HS-27A (cell line): Measurements from ENCODE around the gene ZNF335.
"Not testable (repeated sequence)": the region's sequence is repeated elsewhere in the genome, so short reads cannot be mapped to it uniquely, and the experiment has no call there.

Experiments used
- DNase-seq: peaks from one replicate; pipeline ENCODE4 v3.0.0-alpha.2; 2012; ENCODE audit warnings: low read depth, missing footprints

The ZNF335 gene

GRCh38 chr20:45970646-45971424 is 1.2 kb downstream of the ZNF335 start:
- DNase-seq: no peak

GRCh38 chr20:45969712-45970634 is 2.0 kb downstream of the ZNF335 start:
- no peak for DNase-seq

GRCh38 chr20:45968801-45969711 is 2.9 kb downstream of the ZNF335 start:
- DNase-seq: no peak

- DNase-seq: no peak
These were observed 3.8 kb downstream of the ZNF335 start for GRCh38 chr20:45968081-45968671.

GRCh38 chr20:45967551-45968080 is 4.4 kb downstream of the ZNF335 start:
- DNase-seq: no peak

- DNase-seq: no peak
These were observed 6.6 kb downstream of the ZNF335 start for GRCh38 chr20:45965169-45966002.

GRCh38 chr20:45964006-45964400 is 8.0 kb downstream of the ZNF335 start:
- no peak for DNase-seq

GRCh38 chr20:45963059-45964005 is 8.7 kb downstream of the ZNF335 start:
- DNase-seq: no peak

- DNase-seq: no peak
These were observed 9.8 kb downstream of the ZNF335 start for GRCh38 chr20:45962031-45962755.

GRCh38 chr20:45959956-45960630 is 11.9 kb downstream of the ZNF335 start:
- no peak for DNase-seq

- no peak for DNase-seq
These were observed 12.9 kb downstream of the ZNF335 start for GRCh38 chr20:45959126-45959525.

- no peak for DNase-seq
These were observed 13.4 kb downstream of the ZNF335 start for GRCh38 chr20:45958593-45958992.

GRCh38 chr20:45957021-45957941 is 14.7 kb downstream of the ZNF335 start:
- DNase-seq: no peak

GRCh38 chr20:45956326-45956725 is 15.7 kb downstream of the ZNF335 start:
- DNase-seq: not testable (repeated sequence)

- DNase-seq: no peak
These were observed 18.3 kb downstream of the ZNF335 start for GRCh38 chr20:45953672-45954071.

- DNase-seq: no peak
These were observed 19.1 kb downstream of the ZNF335 start for GRCh38 chr20:45952861-45953260.
